ENCODE measurements around the gene NSMF. TPM values are rescaled to one million over a fixed set of nuclear protein-coding genes. Genes with fewer than 3 reads are reported as not detected.

NSMF gene
- total and polyA plus RNA-seq, 2 donors (not counting 1 experiment from before 2014, with no cell fraction given) = 28.7 to 59.4 TPM

DNA sequence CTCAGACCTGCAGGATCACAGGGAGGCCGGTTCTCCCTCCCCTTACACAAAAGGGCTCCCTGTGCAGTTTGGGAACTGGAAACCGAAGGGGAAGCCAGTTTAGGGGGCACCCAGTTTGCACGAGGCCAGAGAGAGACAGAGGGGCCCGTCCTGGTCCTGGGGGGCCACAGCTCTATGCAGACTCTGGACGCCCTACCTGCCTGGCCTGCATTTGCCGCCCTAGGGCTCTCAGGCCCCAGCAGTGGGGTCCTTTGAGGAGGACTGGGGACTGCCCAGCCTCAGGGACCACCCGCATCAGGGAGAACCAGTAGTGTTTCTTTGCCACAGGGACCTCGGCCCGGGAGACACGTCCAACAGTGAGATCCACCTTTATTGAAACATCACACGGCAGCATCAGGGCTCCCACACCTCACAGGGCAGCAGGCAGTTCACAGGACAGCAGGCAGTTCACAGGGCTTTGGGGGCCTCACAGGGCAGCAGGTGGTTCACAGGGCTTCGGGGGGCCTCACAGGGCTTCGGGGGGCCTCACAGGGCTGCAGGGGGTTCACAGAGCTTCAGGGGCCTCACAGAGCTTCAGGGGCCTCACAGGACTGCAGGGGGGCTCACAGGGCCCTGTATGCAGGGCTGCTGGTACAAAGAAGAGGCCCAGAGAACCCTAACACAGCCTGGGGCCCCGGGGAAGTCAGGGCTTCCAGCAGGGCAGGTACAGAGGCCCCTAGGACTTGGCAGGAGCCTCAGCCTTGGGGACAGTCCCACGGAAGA, 648 bp upstream of the NSMF start:
- peak overlapping the region; percentile 73 for H3K9ac ChIP-seq (ENCODE audit: low read length)
- H3K27me3 Mint-ChIP-seq = no peaks in the 10 kb centered on the region
- peak overlapping the region; percentile 50 to 63 for H3K27ac ChIP-seq (ENCODE audit: low read length in 2 of 2)
- peak overlapping the region; percentile 99 for H3K4me2 ChIP-seq (replicated peaks; ENCODE audit: low read depth, low read length, poor library complexity, severe bottlenecking)
- H3K4me1 Mint-ChIP-seq = peaks cover 29% of the 10 kb centered on the region
- H3K4me1 ChIP-seq (ENCODE audit: control insufficient read depth in 2 of 2, insufficient read depth in 2 of 2, low read length in 2 of 2) = peaks cover 44 to 54% of the 10 kb centered on the region in 2 donors
- no peak for DNase-seq
- WGBS (ENCODE audit: insufficient coverage) = 54% methylated on average over 15 of the region's 15 CpGs
- H3K27ac Mint-ChIP-seq = peak overlapping the region; percentile 75
- H3K4me3 ChIP-seq (ENCODE audit: control extremely low read depth in 1 of 5, extremely low read depth in 1 of 5, insufficient read depth in 1 of 5, low read depth in 2 of 5, low read length in 4 of 5) = peak overlapping the region in 4 of 5 experiments; percentile 43 to 69 (median 56)
- peak overlapping the region; percentile 79 for H2AFZ ChIP-seq (ENCODE audit: insufficient read depth, low read depth, low read length, poor library complexity, severe bottlenecking)
- ChIA-PET CTCF (interaction anchor here (1.0 to 1.3 kb wide), 2 partner anchors 37 to 139 kb away, joined by 3 to 4 read pairs; partner anchors contain the start of genes EXD3 and NOXA1), POLR2A (interaction anchor here (0.6 to 2.2 kb wide), 3 partner anchors 36 to 241 kb away, joined by 3 to 13 read pairs (median 6); partner anchors contain the start of genes EXD3 and NOXA1)
- peaks cover 0 to 4% (median 0%) of the 10 kb centered on the region in 3 donors for H3K9me3 ChIP-seq (ENCODE audit: control extremely low read depth in 1 of 3, control insufficient read depth in 2 of 3, insufficient read depth in 1 of 3, low read length in 2 of 3)
- no peaks in the 10 kb centered on the region for H3K9me3 Mint-ChIP-seq (ENCODE audit: insufficient read depth)
- no peak for ATAC-seq (ENCODE audit: low read depth)
- peak overlapping the region; percentile 75 for H3K4me3 Mint-ChIP-seq
- peaks cover 0 to 3% of the 10 kb centered on the region in 2 experiments for H3K36me3 ChIP-seq (replicated peaks in 1 of 2; ENCODE audit: control extremely low read depth in 1 of 2, control insufficient read depth in 1 of 2, extremely low read depth in 1 of 2, insufficient read depth in 2 of 2, low read length in 1 of 2)
- peaks cover 6% of the 10 kb centered on the region for H3K79me2 ChIP-seq (ENCODE audit: control insufficient read depth, insufficient read depth, low read length)
- no peak for TF ChIP-seq EZH2 (IDR thresholded peaks at IDR 0.05; ENCODE audit: borderline replicate concordance, insufficient read depth, low read depth, low read length, poor library complexity, severe bottlenecking)
- TF ChIP-seq, protein P1, sequence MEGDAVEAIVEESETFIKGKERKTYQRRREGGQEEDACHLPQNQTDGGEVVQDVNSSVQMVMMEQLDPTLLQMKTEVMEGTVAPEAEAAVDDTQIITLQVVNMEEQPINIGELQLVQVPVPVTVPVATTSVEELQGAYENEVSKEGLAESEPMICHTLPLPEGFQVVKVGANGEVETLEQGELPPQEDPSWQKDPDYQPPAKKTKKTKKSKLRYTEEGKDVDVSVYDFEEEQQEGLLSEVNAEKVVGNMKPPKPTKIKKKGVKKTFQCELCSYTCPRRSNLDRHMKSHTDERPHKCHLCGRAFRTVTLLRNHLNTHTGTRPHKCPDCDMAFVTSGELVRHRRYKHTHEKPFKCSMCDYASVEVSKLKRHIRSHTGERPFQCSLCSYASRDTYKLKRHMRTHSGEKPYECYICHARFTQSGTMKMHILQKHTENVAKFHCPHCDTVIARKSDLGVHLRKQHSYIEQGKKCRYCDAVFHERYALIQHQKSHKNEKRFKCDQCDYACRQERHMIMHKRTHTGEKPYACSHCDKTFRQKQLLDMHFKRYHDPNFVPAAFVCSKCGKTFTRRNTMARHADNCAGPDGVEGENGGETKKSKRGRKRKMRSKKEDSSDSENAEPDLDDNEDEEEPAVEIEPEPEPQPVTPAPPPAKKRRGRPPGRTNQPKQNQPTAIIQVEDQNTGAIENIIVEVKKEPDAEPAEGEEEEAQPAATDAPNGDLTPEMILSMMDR (IDR thresholded peaks at IDR 0.05) = no peak
- peaks cover 9% of the 10 kb centered on the region for H4K20me1 ChIP-seq (ENCODE audit: control insufficient read depth, insufficient read depth, low read length, poor library complexity, severe bottlenecking)
- intact Hi-C loops (cut with micrococcal nuclease) = loop anchor here (1.0 to 10.0 kb wide), 2 partner anchors 36 to 665 kb away; partner anchors contain the start of genes CCDC183, EXD3, NOXA1 and TMEM141
- H3K27me3 ChIP-seq (replicated peaks in 1 of 4; ENCODE audit: control extremely low read depth in 1 of 4, control insufficient read depth in 3 of 4, insufficient read depth in 4 of 4, low read length in 3 of 4) = no peaks in the 10 kb centered on the region

Measured in B cell (primary cell).